Astrocyte of the hippocampus (primary cell): ENCODE measurements around the gene ATRNL1.

Experiments used
- DNase-seq: peaks from one replicate; pipeline ENCODE4 v3.0.0; 2011; ENCODE audit warnings: low read depth, low spot score

Gene ATRNL1

GRCh38 chr10:115844591-115844990 lies 751.4 kb downstream of the ATRNL1 start:
- DNase-seq, result no peak

- DNase-seq, result no peak
Observed at GRCh38 chr10:115845921-115846320, 752.8 kb downstream of the ATRNL1 start.

GRCh38 chr10:115846528-115846927 lies 753.4 kb downstream of the ATRNL1 start:
- DNase-seq, result no peak

DNA sequence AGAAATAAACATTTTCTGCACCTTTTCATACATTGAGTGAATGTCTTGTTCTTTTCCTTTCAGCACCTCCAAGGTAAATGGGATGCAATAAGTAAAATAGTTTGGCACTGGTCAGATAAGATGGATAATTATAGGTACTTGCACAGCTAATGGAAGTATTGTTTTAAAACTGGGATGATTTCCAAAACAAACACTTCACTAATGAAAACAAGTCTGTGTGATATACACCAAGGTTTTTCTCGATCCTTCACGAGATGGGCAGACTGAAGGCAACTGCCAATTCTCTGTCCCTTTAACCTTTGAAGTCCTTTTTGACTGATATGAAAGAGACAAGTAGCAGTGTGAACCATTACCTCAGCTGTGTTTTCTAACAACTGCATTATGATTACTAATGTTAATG lies 756.0 kb downstream of the ATRNL1 start:
- no peak for DNase-seq

GRCh38 chr10:115850666-115851065 lies 757.5 kb downstream of the ATRNL1 start:
- no peak for DNase-seq

DNA sequence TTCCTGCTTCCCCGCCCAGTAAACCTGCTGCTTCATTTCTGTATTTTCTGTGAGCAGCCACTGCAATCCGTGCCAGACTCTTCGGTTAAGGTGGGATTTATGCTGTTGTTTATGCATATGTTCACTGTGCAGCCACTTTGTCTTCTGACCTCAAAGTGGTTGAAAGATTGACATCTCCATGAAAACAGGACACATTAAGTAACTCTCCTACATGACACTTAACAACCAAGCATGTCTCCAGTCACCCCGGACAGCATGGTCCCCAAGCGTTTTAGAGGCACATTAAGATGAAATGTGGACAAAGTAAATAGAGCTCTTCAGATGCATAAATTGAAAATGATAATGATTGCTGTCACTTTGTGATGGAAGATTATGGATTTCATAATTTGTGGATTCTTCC lies 758.5 kb downstream of the ATRNL1 start:
- no peak for DNase-seq

DNA sequence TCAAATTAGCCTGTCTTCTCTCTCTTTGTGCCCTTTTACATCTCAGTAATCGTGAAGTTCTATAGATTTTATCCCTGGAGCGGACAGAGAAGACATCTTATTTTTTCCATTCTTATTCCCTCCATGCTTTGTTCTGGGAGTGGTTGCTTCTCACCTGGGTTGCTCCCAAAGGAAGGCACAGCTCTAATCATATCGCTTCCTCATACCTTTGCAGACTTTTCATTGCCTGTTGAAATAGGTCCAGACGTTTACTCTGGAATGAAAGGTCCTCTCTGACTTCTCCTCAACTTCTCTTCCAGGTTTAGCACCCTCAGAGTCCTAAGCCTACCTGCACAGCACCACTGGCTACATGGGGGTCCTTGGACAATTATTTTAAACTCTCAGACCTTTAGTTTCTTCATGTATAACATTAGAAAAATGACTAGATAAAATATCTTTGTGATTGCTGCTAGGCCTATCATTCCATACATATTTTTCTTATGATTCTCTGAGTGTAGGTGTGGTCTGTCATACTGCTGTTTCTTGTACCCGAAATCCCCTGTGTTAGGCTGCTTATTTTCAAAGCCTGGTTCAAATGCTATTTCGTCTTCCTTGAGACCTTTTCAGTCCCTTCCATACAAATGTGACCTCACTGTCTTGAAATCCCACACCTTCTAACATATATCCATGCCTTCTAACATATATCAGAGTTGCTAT lies 761.7 kb downstream of the ATRNL1 start:
- DNase-seq, result no peak

- DNase-seq, result no peak
Observed at GRCh38 chr10:115856580-115856979, 763.4 kb downstream of the ATRNL1 start.

DNA sequence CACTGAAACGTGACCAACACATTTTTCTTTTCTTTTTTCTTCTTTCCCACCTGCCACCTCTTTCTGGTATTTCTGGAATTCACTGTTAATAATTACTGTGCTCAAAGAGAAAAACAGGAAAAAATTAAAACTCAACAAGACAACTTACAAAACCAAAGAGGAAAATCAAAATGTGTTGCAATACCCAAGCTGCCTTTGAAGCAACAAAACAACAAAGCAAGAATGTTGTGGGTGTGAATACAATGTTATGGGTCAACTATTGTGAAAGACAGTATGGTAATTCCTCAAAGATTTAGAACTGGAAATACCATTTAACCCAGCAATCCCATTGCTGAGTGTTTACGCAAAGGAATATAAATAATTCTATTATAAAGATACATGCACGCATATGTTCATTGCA lies 764.7 kb downstream of the ATRNL1 start:
- DNase-seq, result peak; percentile 11

- no peak for DNase-seq
Observed at GRCh38 chr10:115860182-115861107, 767.3 kb downstream of the ATRNL1 start.

- no peak for DNase-seq
Observed at GRCh38 chr10:115861455-115861854, 768.3 kb downstream of the ATRNL1 start.

- peak; percentile 33 for DNase-seq
Observed at GRCh38 chr10:115861864-115862263, 768.7 kb downstream of the ATRNL1 start.

DNA sequence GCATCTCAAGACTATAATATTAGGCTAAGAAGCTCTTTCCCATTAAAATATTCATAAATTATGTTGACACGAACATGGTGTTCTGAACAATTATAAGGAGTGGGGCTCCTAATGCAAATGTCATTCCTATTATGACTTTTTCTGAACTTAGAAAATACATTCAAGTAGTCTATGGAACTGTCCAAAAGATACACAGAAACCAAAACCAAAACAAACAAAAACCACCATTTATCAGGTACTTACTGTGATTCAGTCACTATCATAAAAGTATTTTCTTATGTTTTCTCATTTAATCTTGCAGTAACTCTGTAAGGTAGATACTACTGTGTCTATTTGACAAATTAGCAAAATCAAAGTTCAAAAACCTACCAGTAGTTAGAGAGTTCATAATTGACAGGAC lies 773.0 kb downstream of the ATRNL1 start:
- DNase-seq, result no peak

GRCh38 chr10:115866691-115867090 lies 773.5 kb downstream of the ATRNL1 start:
- DNase-seq, result no peak

- no peak for DNase-seq
Observed at GRCh38 chr10:115867305-115867704, 774.1 kb downstream of the ATRNL1 start.

GRCh38 chr10:115871855-115872254 lies 778.7 kb downstream of the ATRNL1 start:
- no peak for DNase-seq

- DNase-seq, result no peak
Observed at GRCh38 chr10:115875172-115875571, 782.0 kb downstream of the ATRNL1 start.

- no peak for DNase-seq
Observed at GRCh38 chr10:115879372-115880089, 786.4 kb downstream of the ATRNL1 start.

- DNase-seq, result no peak
Observed at GRCh38 chr10:115882021-115882420, 788.9 kb downstream of the ATRNL1 start.

GRCh38 chr10:115883372-115883771 lies 790.2 kb downstream of the ATRNL1 start:
- no peak for DNase-seq

- no peak for DNase-seq
Observed at GRCh38 chr10:115884331-115884730, 791.2 kb downstream of the ATRNL1 start.

- no peak for DNase-seq
Observed at GRCh38 chr10:115895166-115895565, 802.0 kb downstream of the ATRNL1 start.
